ENCODE data around the gene PORCN. TPM values are rescaled to one million over a fixed set of nuclear protein-coding genes. Genes with fewer than 3 reads are reported as not detected.

The PORCN gene
- total and polyA plus RNA-seq, 2 of the 4 experiments (the other 2 are of a cell fraction) = 4.1 to 10.1 TPM

DNA sequence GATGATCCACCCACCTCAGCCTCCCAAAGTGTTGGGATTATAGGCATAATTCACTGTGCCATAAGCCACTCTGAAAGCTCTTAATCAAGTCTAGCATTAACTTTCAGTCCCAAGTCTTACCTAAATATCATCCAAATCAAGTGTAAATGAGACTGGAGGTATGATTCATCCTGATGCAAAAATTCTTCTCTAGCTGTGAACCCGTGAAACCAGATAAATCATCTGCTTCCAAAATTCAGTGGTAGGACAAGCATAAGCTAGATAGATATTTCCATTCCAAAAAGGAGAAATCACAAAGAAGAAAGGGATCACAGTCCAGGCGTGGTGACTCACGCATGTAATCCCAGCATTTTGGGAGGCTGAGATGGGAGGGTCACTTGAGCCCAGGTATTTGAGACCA, 21.9 kb downstream of the PORCN start:
- Histone ChIP-seq H2AFZ (replicated peaks; ENCODE audit: low read length, poor library complexity) (no peak overlapping the region), H2BK120ac (ENCODE audit: low read depth, low read length) (no peak overlapping the region), H3K14ac (replicated peaks; ENCODE audit: low read depth, low read length) (no peak overlapping the region), H3K27ac (ENCODE audit: insufficient read depth, low read length) (no peak overlapping the region), H2BK20ac (ENCODE audit: low read depth, low read length) (no peak overlapping the region), H3K9ac (ENCODE audit: low read depth, low read length) (no peak overlapping the region), H3K9me1 (ENCODE audit: insufficient read depth, low read length) (no peaks in the 10 kb centered on the region), H3K4me2 (ENCODE audit: low read depth, low read length) (no peak overlapping the region), H4K91ac (ENCODE audit: insufficient read depth, low read depth, low read length) (no peak overlapping the region), H3K4me1 (ENCODE audit: control insufficient read depth, insufficient read depth, low read length) (0 out of 2 replicates have a peak, but pooled peaks cover 1% of the 10 kb centered on the region), H3K56ac (ENCODE audit: extremely low read depth, insufficient read depth, low read length) (no peak overlapping the region), H2AK9ac (replicated peaks; ENCODE audit: low read depth, low read length, poor library complexity) (no peak overlapping the region), H3K4ac (ENCODE audit: low read depth, low read length) (no peak overlapping the region), H3K79me1 (ENCODE audit: low read depth in 1 of 2, low read length in 2 of 2) (no peaks in the 10 kb centered on the region), H4K5ac (ENCODE audit: low read depth, low read length) (no peak overlapping the region), H2AK5ac (ENCODE audit: low read depth, low read length) (no peak overlapping the region), H3K9me3 (ENCODE audit: control insufficient read depth, insufficient read depth, low read length) (no peaks in the 10 kb centered on the region; the same call in 1 of the 2 replicates), H3K23ac (ENCODE audit: low read depth, low read length) (no peak overlapping the region), H3K27me3 (ENCODE audit: control insufficient read depth, insufficient read depth, low read length) (no peaks in the 10 kb centered on the region), H4K8ac (ENCODE audit: low read depth in 2 of 2, low read length in 2 of 2) (no peak overlapping the region; a peak in 1 of 4 replicates), H2BK5ac (ENCODE audit: low read depth, low read length, poor library complexity, severe bottlenecking) (no peak overlapping the region), H2BK15ac (ENCODE audit: low read depth, low read length) (no peak overlapping the region), H3K36me3 (ENCODE audit: control insufficient read depth, insufficient read depth, low read length) (peaks cover 2% of the 10 kb centered on the region; the same call in 1 of the 2 replicates), H3K4me3 (ENCODE audit: insufficient read depth, low read depth, low read length) (no peak overlapping the region), H4K20me1 (ENCODE audit: insufficient read depth, low read length) (no peaks in the 10 kb centered on the region), H3K18ac (ENCODE audit: low read depth, low read length) (no peak overlapping the region)
- intact Hi-C loops (cut with micrococcal nuclease) (no loop called here), dilution Hi-C loops (cut with HindIII; ENCODE audit: low sequenced_read_pairs, unreplicated experiment) (no loop called here), in situ Hi-C loops (cut with MboI; ENCODE audit: low sequenced_read_pairs) (no loop called here)
- BruUV-seq (replicated peaks) = no TSS peak
- DNase-seq (no peak), ATAC-seq (ENCODE audit: low read depth) (no peak)
- TF ChIP-seq BHLHE40 (IDR thresholded peaks at IDR 0.05; ENCODE audit: low read depth, low read length) (no peak), SMC3 (IDR thresholded peaks at IDR 0.05; ENCODE audit: low read depth, low read length) (no peak), MAFK (IDR thresholded peaks at IDR 0.05; ENCODE audit: low read depth, low read length) (no peak), MXI1 (IDR thresholded peaks at IDR 0.05; ENCODE audit: borderline replicate concordance, low read depth, low read length) (no peak), FOS (IDR thresholded peaks at IDR 0.05; ENCODE audit: low read depth, low read length) (no peak), MAZ (IDR thresholded peaks at IDR 0.05; ENCODE audit: borderline replicate concordance, low read depth, low read length) (no peak), CHD1 (IDR thresholded peaks at IDR 0.05; ENCODE audit: low read depth, low read length) (no peak), RCOR1 (IDR thresholded peaks at IDR 0.05; ENCODE audit: insufficient replicate concordance, low read length) (no peak), RFX5 (IDR thresholded peaks at IDR 0.05; ENCODE audit: low read depth, low read length) (no peak), CEBPB (IDR thresholded peaks at IDR 0.05; ENCODE audit: low read depth, low read length) (no peak), RAD21 (IDR thresholded peaks at IDR 0.05; ENCODE audit: low read length) (no peak), POLR2A (IDR thresholded peaks at IDR 0.05; ENCODE audit: low read depth, low read length) (no peak), NFE2L2 (IDR thresholded peaks at IDR 0.05; ENCODE audit: low read depth, low read length) (no peak)
- TF ChIP-seq, protein P1, sequence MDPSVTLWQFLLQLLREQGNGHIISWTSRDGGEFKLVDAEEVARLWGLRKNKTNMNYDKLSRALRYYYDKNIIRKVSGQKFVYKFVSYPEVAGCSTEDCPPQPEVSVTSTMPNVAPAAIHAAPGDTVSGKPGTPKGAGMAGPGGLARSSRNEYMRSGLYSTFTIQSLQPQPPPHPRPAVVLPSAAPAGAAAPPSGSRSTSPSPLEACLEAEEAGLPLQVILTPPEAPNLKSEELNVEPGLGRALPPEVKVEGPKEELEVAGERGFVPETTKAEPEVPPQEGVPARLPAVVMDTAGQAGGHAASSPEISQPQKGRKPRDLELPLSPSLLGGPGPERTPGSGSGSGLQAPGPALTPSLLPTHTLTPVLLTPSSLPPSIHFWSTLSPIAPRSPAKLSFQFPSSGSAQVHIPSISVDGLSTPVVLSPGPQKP (IDR thresholded peaks at IDR 0.05; ENCODE audit: borderline replicate concordance, low read depth, low read length) = no peak
- TF ChIP-seq, protein P2, sequence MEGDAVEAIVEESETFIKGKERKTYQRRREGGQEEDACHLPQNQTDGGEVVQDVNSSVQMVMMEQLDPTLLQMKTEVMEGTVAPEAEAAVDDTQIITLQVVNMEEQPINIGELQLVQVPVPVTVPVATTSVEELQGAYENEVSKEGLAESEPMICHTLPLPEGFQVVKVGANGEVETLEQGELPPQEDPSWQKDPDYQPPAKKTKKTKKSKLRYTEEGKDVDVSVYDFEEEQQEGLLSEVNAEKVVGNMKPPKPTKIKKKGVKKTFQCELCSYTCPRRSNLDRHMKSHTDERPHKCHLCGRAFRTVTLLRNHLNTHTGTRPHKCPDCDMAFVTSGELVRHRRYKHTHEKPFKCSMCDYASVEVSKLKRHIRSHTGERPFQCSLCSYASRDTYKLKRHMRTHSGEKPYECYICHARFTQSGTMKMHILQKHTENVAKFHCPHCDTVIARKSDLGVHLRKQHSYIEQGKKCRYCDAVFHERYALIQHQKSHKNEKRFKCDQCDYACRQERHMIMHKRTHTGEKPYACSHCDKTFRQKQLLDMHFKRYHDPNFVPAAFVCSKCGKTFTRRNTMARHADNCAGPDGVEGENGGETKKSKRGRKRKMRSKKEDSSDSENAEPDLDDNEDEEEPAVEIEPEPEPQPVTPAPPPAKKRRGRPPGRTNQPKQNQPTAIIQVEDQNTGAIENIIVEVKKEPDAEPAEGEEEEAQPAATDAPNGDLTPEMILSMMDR (conservative IDR thresholded peaks at IDR 0.05; ENCODE audit: low read depth, low read length) = no peak
- TF ChIP-seq, protein P3, sequence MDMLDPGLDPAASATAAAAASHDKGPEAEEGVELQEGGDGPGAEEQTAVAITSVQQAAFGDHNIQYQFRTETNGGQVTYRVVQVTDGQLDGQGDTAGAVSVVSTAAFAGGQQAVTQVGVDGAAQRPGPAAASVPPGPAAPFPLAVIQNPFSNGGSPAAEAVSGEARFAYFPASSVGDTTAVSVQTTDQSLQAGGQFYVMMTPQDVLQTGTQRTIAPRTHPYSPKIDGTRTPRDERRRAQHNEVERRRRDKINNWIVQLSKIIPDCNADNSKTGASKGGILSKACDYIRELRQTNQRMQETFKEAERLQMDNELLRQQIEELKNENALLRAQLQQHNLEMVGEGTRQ (IDR thresholded peaks at IDR 0.05; ENCODE audit: low read depth, low read length) = no peak
- POLR2A ChIA-PET (ENCODE audit: unreplicated experiment) = no interaction called here
- WGBS, 2 experiments (ENCODE audit: extremely low coverage in 2 of 2, insufficient read length in 1 of 2) = no CpG with 5 or more reads among the region's 3 CpGs
- CTCF ChIA-PET = no interaction called here
